ENCODE results near the gene KCNJ8.

KCNJ8 gene

GRCh38 chr12:21774358-21775132 lies at the start of gene KCNJ8:
TSS of gene KCNJ8 (minus strand) at chr12:21774706. CDS start at chr12:21773616, 1,090 bp downstream.
- TF ChIP-seq CTCF (IDR thresholded peaks at IDR 0.05; ENCODE audit: extremely low read depth, missing control alignments): no peak
- no peak for DNase-seq (ENCODE audit: low spot score)

DNA sequence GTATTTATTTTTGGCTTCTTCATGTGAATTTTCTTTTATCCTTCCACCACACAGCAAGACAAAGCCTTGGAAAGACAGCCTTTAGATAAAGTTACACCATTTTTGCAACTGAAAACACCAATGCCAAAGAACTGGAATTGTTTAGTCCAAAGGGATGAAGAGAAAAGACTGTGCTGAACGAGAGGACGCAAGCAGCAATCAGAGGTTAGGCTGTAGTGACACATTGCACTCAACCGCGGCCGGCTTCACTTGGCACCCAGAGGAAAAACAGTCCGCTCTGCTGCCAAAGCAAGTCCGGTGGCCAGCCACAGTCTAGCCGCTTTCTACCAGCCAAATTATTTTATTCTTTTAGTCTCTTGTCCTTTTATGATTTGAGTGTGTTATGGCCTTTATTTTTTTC lies 49.1 kb upstream of the KCNJ8 start:
- no peak for TF ChIP-seq CTCF (IDR thresholded peaks at IDR 0.05; ENCODE audit: extremely low read depth, missing control alignments)
- no peak for DNase-seq (ENCODE audit: low spot score)

GRCh38 chr12:21819678-21820077 lies 45.2 kb upstream of the KCNJ8 start:
- no peak for DNase-seq (ENCODE audit: low spot score)
- no peak for TF ChIP-seq CTCF (IDR thresholded peaks at IDR 0.05; ENCODE audit: extremely low read depth, missing control alignments)

GRCh38 chr12:21819236-21819635 lies 44.7 kb upstream of the KCNJ8 start:
- DNase-seq (ENCODE audit: low spot score): no peak
- TF ChIP-seq CTCF (IDR thresholded peaks at IDR 0.05; ENCODE audit: extremely low read depth, missing control alignments): no peak

GRCh38 chr12:21818627-21819026 lies 44.1 kb upstream of the KCNJ8 start:
- no peak for TF ChIP-seq CTCF (IDR thresholded peaks at IDR 0.05; ENCODE audit: extremely low read depth, missing control alignments)
- DNase-seq (ENCODE audit: low spot score): no peak

DNA sequence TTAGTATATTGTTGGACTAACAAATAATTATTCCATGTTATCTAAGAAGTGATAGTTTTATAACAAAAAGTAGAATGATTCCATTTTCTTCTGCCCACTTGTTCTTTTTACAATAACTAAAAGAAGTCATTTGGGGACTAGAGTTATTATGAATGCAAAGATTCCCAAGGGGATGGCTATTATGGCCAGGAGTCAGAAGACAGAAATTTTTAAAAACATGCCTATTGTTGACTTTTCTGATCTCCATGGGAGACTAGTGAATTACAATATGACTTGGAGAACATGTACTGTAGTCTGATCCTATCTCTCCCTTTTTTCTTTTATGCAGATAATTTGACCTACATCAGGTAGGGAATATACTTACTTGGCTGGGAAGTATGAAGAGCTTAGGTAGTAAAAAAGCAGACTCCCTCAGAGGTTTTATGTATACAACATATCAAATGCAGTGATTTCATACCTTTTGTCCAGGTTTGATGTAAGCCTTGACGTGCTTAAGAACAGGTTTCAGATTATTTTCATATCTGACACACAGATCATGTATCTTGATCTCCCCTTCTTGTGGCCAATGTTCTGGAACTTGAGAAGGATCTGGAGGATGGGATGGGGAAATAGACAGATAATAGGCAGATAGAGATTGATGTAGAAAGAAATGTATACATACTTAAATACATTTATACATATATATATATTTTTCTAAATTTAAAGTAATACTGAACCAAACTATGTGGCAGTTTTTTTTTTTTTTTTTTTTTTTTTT lies 41.0 kb upstream of the KCNJ8 start:
- DNase-seq (ENCODE audit: low spot score): no peak
- TF ChIP-seq CTCF (IDR thresholded peaks at IDR 0.05; ENCODE audit: extremely low read depth, missing control alignments): no peak

- no peak for TF ChIP-seq CTCF (IDR thresholded peaks at IDR 0.05; ENCODE audit: extremely low read depth, missing control alignments)
- DNase-seq (ENCODE audit: low spot score): no peak
These were observed 40.3 kb upstream of the KCNJ8 start for GRCh38 chr12:21814814-21815213.
